Testis (tissue), 2 donors: ENCODE measurements around the gene NDE1.

Experiments
- POLR2A ChIP-seq: fragments of 450-650 bp; IDR thresholded peaks from one replicate; pipeline ENCODE4 v1.6.1; 2017; ENCODE audit warnings: antibody characterized with exemption, mild to moderate bottlenecking, moderate library complexity
- TF ChIP-seq, protein P1 (sequence below), 3 experiments: fragments of 450-650 bp in 2 of 3; fragments of 200-600 bp in 1 of 3; sonication (generic) in 1 of 3; IDR thresholded peaks; one replicate each; pipeline ENCODE4 v1.5.1; 2016 to 2019; ENCODE audit warnings: antibody characterized with exemption in 3 of 3, mild to moderate bottlenecking in 2 of 3, moderate library complexity in 1 of 3

DNA sequence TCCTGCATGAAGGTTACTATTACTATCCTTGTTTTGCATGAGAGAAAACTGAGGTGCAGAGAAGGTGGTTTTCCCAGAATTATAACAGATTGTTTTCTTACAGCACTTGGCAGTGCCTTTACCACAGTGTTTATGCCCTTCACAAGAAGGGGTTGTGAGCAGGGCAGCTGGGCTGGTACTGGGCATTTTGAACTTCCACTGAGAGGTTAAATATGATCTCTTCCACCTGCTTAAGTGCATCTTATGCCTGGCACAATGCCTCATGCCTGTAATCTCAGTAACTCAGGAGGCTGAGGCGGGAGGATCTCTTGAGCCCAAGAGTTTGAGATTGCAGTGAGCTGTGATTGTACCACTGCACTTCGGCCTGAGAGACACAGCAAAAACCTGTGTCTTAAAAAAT is 36.2 kb downstream of the NDE1 start:
- TF ChIP-seq, protein P1, sequence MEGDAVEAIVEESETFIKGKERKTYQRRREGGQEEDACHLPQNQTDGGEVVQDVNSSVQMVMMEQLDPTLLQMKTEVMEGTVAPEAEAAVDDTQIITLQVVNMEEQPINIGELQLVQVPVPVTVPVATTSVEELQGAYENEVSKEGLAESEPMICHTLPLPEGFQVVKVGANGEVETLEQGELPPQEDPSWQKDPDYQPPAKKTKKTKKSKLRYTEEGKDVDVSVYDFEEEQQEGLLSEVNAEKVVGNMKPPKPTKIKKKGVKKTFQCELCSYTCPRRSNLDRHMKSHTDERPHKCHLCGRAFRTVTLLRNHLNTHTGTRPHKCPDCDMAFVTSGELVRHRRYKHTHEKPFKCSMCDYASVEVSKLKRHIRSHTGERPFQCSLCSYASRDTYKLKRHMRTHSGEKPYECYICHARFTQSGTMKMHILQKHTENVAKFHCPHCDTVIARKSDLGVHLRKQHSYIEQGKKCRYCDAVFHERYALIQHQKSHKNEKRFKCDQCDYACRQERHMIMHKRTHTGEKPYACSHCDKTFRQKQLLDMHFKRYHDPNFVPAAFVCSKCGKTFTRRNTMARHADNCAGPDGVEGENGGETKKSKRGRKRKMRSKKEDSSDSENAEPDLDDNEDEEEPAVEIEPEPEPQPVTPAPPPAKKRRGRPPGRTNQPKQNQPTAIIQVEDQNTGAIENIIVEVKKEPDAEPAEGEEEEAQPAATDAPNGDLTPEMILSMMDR (IDR thresholded peaks at IDR 0.05), result no peak
- TF ChIP-seq POLR2A, result no peak
